GM23338 (cell line): Measurements from ENCODE around the gene PSMB5. TPM values are rescaled to one million over a fixed set of nuclear protein-coding genes. Genes with fewer than 3 reads are reported as not detected.

Experiments used
- ATAC-seq: fragments of 200-7000 bp; cut with Tn5 transposase; 3 replicates; pipeline ENCODE4 v1.9.1; 2020
- DNase-seq: peaks from one replicate; pipeline ENCODE4 v3.0.0-alpha.2; 2015; ENCODE audit warnings: low spot score
- H2AFZ ChIP-seq: fragments of 200-600 bp; sonication (generic); 2 replicates; pipeline ENCODE4 v1.8.0; 2016; ENCODE audit warnings: antibody characterized with exemption, mild to moderate bottlenecking, moderate library complexity
- H3F3A ChIP-seq: fragments of 200-600 bp; sonication (generic); replicated peaks from 2 replicates; pipeline ENCODE4 v1.8.0; 2017; ENCODE audit warnings: antibody characterized with exemption, mixed run types, low read depth
- H3K27ac ChIP-seq: fragments of 200-600 bp; sonication (generic); 2 replicates; pipeline ENCODE4 v1.6.1; 2016; ENCODE audit warnings: low read depth
- H3K27me3 ChIP-seq: fragments of 200-600 bp; sonication (generic); 2 replicates; pipeline ENCODE4 v1.8.0; 2016; ENCODE audit warnings: mild to moderate bottlenecking, mixed run types, moderate library complexity; ENCODE audit not compliant: insufficient read depth
- H3K36me3 ChIP-seq: fragments of 200-600 bp; sonication (generic); 2 replicates; pipeline ENCODE4 v1.8.0; 2016; ENCODE audit warnings: mild to moderate bottlenecking; ENCODE audit not compliant: insufficient read depth
- H3K4me1 ChIP-seq: fragments of 200-600 bp; sonication (generic); 2 replicates; pipeline ENCODE4 v1.8.0; 2016; ENCODE audit warnings: mild to moderate bottlenecking, moderate library complexity; ENCODE audit not compliant: insufficient read depth
- H3K4me2 ChIP-seq: fragments of 200-600 bp; sonication (generic); 2 replicates; pipeline ENCODE4 v1.7.1; 2017; ENCODE audit warnings: mixed run types
- H3K4me3 ChIP-seq: fragments of 200-600 bp; sonication (generic); 2 replicates; pipeline ENCODE4 v1.6.1; 2016; ENCODE audit warnings: mixed run types
- H3K79me2 ChIP-seq: fragments of 200-600 bp; sonication (generic); replicated peaks from 2 replicates; pipeline ENCODE4 v1.8.0; 2017; ENCODE audit warnings: mild to moderate bottlenecking; ENCODE audit not compliant: insufficient read depth
- H3K9me2 ChIP-seq: fragments of 200-600 bp; sonication (generic); 2 replicates; pipeline ENCODE4 v1.8.0; 2017; ENCODE audit not compliant: insufficient read depth
- H4K20me1 ChIP-seq: fragments of 200-600 bp; sonication (generic); replicated peaks from 2 replicates; pipeline ENCODE4 v1.8.0; 2017; ENCODE audit warnings: mild to moderate bottlenecking; ENCODE audit not compliant: insufficient read depth
- H3K27ac Mint-ChIP-seq: 2 replicates; pipeline ENCODE4 v1.8.0; 2020; ENCODE audit warnings: inconsistent platforms, mild to moderate bottlenecking, moderate library complexity, mixed read lengths
- H3K27me3 Mint-ChIP-seq: 3 replicates; pipeline ENCODE4 v1.8.0; 2022; ENCODE audit warnings: low read depth, mild to moderate bottlenecking, moderate library complexity, mixed read lengths, inconsistent platforms; ENCODE audit not compliant: insufficient read depth, poor library complexity
- H3K36me3 Mint-ChIP-seq: 3 replicates; pipeline ENCODE4 v1.8.0; 2021; ENCODE audit warnings: low read depth, mild to moderate bottlenecking, inconsistent platforms, moderate library complexity, mixed read lengths
- H3K4me1 Mint-ChIP-seq: 3 replicates; pipeline ENCODE4 v1.8.0; 2020; ENCODE audit warnings: mild to moderate bottlenecking, inconsistent platforms, mixed read lengths
- H3K4me3 Mint-ChIP-seq: 3 replicates; pipeline ENCODE4 v1.8.0; 2021; ENCODE audit warnings: moderate library complexity, mild to moderate bottlenecking, inconsistent platforms, mixed read lengths
- H3K9me3 Mint-ChIP-seq: 3 replicates; pipeline ENCODE4 v1.8.0; 2020; ENCODE audit warnings: moderate library complexity, mild to moderate bottlenecking, inconsistent platforms, mixed read lengths
- CREB1 ChIP-seq: fragments of 250-450 bp; sonication (Bioruptor Pico); IDR thresholded peaks from 2 replicates; pipeline ENCODE4 v1.5.0; 2020; ENCODE audit warnings: low read depth, mild to moderate bottlenecking, moderate library complexity
- CTCF ChIP-seq, 2 experiments: fragments of 200-600 bp in 1 of 2; sonication (generic) in 1 of 2; conservative IDR thresholded peaks; 2 replicates each; pipeline versions ENCODE4 v1.5.1 to v1.6.1; 2016 to 2017; ENCODE audit warnings: antibody characterized with exemption in 2 of 2, low read depth in 2 of 2, mild to moderate bottlenecking in 2 of 2, moderate library complexity in 1 of 2
- ETS1 ChIP-seq: IDR thresholded peaks from 2 replicates; pipeline ENCODE4 v1.6.1; 2016; ENCODE audit warnings: antibody characterized with exemption
- EZH2 ChIP-seq: fragments of 200-600 bp; sonication (generic); IDR thresholded peaks from one replicate; pipeline ENCODE4 v1.8.0; 2017; ENCODE audit warnings: antibody characterized with exemption, mild to moderate bottlenecking, low read depth; ENCODE audit not compliant: unreplicated experiment
- EZH2phosphoT487 ChIP-seq: fragments of 200-600 bp; sonication (generic); IDR thresholded peaks from one replicate; pipeline ENCODE4 v1.8.1; 2018; ENCODE audit warnings: antibody characterized with exemption; ENCODE audit not compliant: unreplicated experiment
- NANOG ChIP-seq: IDR thresholded peaks from 2 replicates; pipeline ENCODE4 v1.6.1; 2016; ENCODE audit warnings: antibody characterized with exemption, borderline replicate concordance
- POLR2AphosphoS5 ChIP-seq: IDR thresholded peaks from 2 replicates; pipeline ENCODE4 v1.6.1; 2016; ENCODE audit warnings: antibody characterized with exemption, low read depth
- REST ChIP-seq: IDR thresholded peaks from one replicate; pipeline ENCODE4 v1.6.1; 2018; ENCODE audit warnings: antibody characterized with exemption; ENCODE audit not compliant: unreplicated experiment
- STAT1 ChIP-seq: IDR thresholded peaks from one replicate; pipeline ENCODE4 v1.6.1; 2016; ENCODE audit warnings: antibody characterized with exemption; ENCODE audit not compliant: unreplicated experiment
- ZNF114 ChIP-seq: fragments of 250-450 bp; sonication (Bioruptor Pico); IDR thresholded peaks from 2 replicates; pipeline ENCODE4 v1.5.0; 2020; ENCODE audit warnings: mild to moderate bottlenecking, moderate library complexity
- ZNF331 ChIP-seq: fragments of 250-450 bp; sonication (Bioruptor Pico); IDR thresholded peaks from 2 replicates; pipeline ENCODE4 v1.5.0; 2020; ENCODE audit warnings: low read depth, mild to moderate bottlenecking, moderate library complexity
- ZNF462 ChIP-seq: fragments of 250-450 bp; sonication (Bioruptor Pico); IDR thresholded peaks from 2 replicates; pipeline ENCODE4 v1.5.0; 2020; ENCODE audit warnings: mild to moderate bottlenecking, moderate library complexity
- polyA plus RNA-seq: library from polyadenylated mRNA; unstranded; fragments of >200 nt; fragmentation: Nextera tagmentation; extraction: Ambion mirVana; gene quantifications from 2 replicates; pipeline ENCODE4 v1.2.1, GENCODE V29; 2016
- total RNA-seq: library from RNA; depleted of rRNA; stranded (reverse); fragments of >200 nt; shearing (Covaris generic); gene quantifications from 2 replicates; pipeline ENCODE4 v1.2.3, GENCODE V29; 2014

Gene PSMB5
- total and polyA plus RNA-seq, 2 experiments from 2014 or later = 265 to 341 TPM

- TF ChIP-seq REST = no peak
- no peak for TF ChIP-seq EZH2phosphoT487
- no peak for TF ChIP-seq ZNF114 (CRISPR knock-in tag)
Observed at GRCh38 chr14:23053426-23053825, 18.7 kb upstream of the PSMB5 start (continued).

GRCh38 chr14:23052671-23053070 is 18.0 kb upstream of the PSMB5 start:
- Histone ChIP-seq H3K4me1 (peaks cover 11% of the 10 kb centered on the region; the same call in 1 of the 2 replicates), H3K27ac (no peak overlapping the region), H3K36me3 (no peaks in the 10 kb centered on the region), H3K4me2 (no peak overlapping the region), H3K27me3 (peaks cover 4% of the 10 kb centered on the region; the same call in 1 of the 2 replicates), H3K4me3 (no peak overlapping the region), H4K20me1 (no peaks in the 10 kb centered on the region), H3F3A (no peaks in the 10 kb centered on the region; the same call in 1 of the 2 replicates), H3K79me2 (no peaks in the 10 kb centered on the region), H3K9me2 (no peaks in the 10 kb centered on the region), H2AFZ (no peak overlapping the region)
- Mint-ChIP-seq H3K4me3 (no peak overlapping the region), H3K36me3 (peaks cover 20% of the 10 kb centered on the region), H3K9me3 (no peaks in the 10 kb centered on the region; the same call in 2 of the 3 replicates), H3K27ac (no peak overlapping the region), H3K4me1 (peaks cover 13% of the 10 kb centered on the region), H3K27me3 (peaks cover 7% of the 10 kb centered on the region)
- DNase-seq = no peak
- TF ChIP-seq EZH2 = no peak
- no peak for TF ChIP-seq NANOG
- no peak for TF ChIP-seq CTCF (conservative IDR thresholded peaks at IDR 0.05; ENCODE audit: low read depth in 2 of 2)
- TF ChIP-seq ETS1 = no peak
- no peak for TF ChIP-seq POLR2AphosphoS5
- TF ChIP-seq ZNF462 (CRISPR knock-in tag) = no peak
- TF ChIP-seq ZNF331 (CRISPR knock-in tag) = no peak
- TF ChIP-seq STAT1 = no peak
- TF ChIP-seq EZH2phosphoT487 = no peak
- TF ChIP-seq CREB1 (CRISPR knock-in tag) = no peak
- ATAC-seq = no peak
